HG03045 (cell line): Measurements from ENCODE around the gene ARG2.

Source experiments
- ATAC-seq: cut with Tn5 transposase; IDR thresholded peaks from one replicate; pipeline ENCODE4 v1.9.1; 2021; ENCODE audit warnings: mild to moderate bottlenecking, moderate library complexity; ENCODE audit not compliant: unreplicated experiment

Gene ARG2

DNA sequence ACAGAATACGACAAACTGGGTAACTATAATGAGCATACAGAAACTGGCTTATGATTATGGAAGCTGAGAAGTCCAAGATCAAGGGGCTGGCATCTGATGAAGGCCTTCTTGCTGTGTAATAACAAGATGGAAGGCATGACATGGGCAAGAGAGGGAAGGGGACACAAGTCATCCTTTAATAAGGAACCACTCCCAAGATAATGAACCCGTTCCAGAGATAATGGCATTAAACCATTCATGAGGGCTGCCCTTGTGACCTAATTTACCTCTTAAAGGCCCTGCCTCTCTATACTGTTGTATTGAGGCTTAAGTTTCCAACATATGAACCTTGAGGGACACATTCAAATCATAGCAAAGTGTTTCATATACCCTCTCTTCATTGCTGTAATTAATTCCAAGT is 59.3 kb downstream of the ARG2 start:
- ATAC-seq = no peak

DNA sequence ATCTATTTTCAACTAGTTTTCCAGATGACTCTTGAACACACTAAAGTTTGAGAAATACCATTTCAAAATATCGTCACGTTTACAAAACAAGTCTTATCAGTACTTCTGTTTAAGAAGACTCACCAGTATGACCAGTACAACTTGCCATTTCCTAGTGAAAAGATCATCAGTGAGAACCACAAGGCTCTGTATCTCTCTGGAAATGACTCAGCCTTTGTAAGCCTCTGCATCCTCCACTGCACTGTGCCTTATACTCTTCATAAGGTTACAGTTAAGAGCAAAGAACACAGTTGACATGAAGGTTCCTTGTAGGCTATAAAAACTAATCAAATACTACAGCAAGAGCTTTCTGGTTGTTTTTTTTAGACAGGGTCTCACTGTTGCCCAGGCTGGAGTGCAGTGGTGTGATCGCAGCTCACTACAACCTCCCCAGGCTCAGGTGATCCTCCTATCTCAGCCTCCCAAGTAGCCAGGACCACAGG is 60.4 kb downstream of the ARG2 start:
- peak; percentile 91 for ATAC-seq

DNA sequence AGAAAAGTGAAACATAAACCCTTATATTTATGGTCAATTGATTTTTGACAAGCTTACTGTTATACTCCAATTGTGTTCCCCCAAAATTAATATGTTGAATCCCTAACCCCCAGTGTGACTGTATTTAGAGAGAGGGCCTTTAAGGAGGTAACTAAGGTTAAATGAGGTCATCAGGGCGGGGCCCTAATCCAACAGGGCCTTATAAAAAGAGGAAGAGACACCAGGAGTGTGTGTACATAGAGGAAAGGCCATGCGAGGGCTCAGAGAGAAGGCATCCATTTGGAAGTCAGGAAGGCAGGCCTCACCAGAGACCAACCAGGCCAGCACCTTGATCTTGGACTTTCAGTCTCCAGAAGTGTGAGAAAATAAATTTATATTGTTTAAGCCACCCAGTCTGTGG is 61.2 kb downstream of the ARG2 start:
- ATAC-seq = no peak

DNA sequence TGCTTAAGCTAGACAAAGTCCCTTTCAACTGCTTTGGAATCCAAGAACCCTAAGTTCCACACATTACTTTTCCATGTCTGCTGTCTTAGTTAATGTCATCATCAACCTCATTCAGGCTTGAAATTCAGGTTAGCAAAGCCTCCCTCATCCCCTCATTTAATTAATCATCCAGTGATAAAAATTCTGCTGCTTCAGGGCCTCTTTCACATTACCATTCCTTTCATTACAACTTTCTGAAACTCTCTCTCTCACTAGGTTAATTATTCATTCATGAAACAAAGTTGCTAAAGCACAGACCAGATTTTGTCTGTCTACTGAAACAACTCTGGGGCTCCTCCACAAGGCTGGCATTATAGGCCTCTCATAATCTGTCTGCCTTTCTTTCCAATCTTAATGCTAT is 64.1 kb downstream of the ARG2 start:
- ATAC-seq = no peak

DNA sequence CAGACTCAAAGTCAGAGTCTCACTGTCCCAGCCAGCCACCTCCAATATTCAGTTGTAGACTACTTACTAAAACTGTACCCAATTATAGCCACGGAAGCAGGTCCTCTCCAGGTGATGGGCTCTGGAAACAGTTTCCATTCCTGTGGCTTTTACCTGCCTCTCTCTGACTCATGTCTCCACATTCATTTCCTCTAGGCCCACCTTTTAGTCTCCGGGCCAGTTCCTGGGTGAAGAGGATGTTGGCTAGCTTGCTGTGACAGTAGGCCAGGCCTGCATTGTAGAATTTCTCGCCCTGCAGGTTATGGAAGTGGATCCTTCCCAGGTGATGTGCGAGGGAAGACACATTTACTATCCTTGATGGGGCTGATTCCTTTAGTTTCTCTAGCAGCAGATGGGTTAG is 70.3 kb downstream of the ARG2 start:
- ATAC-seq = no peak

DNA sequence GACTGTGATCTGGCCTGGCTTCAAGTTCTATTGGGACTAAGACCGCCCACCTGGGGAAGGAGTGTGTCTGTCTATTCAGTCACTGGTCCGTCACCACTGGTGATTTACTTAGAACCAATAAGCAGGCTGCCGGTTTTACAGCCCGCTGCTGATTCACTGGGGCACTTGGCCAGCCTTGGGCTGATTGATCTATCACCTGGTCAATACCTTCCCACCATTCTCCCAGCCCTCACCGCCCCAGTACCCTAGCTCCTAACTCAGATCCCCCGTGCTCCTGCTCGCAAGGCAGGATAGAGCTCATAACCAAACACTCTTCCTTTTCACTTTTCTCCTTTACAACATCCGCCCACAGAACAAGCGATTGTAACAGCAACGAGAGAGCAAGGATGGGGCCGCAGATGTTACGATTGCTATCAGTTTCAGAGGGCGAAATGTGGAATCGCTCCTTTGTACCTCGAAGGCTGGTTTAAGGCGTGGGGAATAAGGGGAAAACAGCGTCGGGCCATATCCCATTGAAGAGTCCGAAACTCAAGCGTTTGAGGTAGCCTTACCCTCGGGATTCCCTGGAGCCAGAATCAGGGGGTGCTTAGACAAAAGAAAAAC is 75.2 kb downstream of the ARG2 start:
- ATAC-seq = peak; percentile 83

DNA sequence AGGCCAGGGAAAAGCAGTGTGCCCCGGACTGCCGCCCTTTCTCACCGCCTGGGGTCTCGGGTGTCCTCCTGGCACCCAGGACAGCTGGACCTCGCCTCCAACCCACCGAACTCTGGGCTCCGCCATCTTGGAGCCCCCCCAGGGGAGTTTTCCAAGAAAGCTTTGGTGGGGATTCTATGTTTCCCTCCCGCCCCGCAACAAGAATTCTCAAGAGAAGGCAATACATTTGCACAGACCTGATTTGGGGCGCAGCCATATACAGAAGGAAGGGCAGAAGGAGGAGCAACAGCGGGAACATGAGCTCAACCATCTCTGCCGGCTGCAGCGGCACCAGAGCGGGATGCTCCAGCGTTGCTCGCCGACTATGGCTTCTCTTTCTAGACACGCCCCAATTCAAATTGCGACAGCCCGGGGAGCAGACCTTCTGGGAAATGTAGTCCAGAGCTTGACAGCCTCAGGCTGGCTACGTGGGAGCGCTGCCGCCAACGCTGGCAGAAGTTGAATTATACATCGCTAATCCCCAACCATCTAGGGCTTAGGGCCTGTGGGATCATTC is 75.8 kb downstream of the ARG2 start, which contains the start of gene RDH11:
Gene RDH11 (minus strand): TSS at position 371 of the 556 bp plus-strand sequence. CDS start 61 bp downstream, at position 310.
- ATAC-seq = peak; percentile 88

DNA sequence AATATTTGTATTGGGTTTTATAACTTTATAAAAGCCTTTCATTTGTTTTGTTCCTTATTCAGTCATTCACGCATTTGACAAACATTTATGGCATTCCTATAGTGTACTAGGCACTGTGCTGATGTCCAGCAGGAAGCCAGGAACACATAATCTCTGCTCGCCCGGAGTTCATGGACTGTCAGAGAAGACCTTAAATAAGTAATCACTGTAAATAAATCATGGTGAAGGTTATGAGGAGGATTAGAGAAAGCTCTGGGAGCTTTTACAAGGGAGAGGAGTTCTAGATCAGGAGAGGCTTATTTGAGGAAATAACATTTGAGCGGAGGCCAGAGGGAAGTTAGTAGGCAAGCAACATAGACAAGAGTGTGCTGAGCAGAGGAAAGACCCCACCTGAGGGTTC is 77.3 kb downstream of the ARG2 start:
- no peak for ATAC-seq

DNA sequence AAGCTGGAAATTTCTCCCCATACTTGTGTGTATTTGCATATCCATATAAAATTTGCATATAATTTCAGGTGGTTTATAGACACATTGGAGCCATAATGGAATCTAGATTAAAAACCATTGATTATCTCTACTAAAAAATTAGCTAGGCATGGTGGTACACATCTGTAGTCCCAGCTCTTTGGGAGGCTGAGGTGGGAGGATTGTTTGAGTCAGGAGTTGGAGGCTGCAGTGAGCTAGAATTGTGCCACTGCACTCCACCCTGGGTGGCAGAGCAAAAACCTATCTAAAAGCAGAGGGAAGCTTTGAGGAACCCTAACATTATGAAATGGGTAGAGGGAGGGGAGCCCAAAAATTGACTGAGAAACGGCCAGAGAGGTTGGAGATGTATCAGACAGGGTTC is 78.5 kb downstream of the ARG2 start:
- ATAC-seq = no peak
